ENCODE data around the gene INPP5A.

INPP5A gene

DNA sequence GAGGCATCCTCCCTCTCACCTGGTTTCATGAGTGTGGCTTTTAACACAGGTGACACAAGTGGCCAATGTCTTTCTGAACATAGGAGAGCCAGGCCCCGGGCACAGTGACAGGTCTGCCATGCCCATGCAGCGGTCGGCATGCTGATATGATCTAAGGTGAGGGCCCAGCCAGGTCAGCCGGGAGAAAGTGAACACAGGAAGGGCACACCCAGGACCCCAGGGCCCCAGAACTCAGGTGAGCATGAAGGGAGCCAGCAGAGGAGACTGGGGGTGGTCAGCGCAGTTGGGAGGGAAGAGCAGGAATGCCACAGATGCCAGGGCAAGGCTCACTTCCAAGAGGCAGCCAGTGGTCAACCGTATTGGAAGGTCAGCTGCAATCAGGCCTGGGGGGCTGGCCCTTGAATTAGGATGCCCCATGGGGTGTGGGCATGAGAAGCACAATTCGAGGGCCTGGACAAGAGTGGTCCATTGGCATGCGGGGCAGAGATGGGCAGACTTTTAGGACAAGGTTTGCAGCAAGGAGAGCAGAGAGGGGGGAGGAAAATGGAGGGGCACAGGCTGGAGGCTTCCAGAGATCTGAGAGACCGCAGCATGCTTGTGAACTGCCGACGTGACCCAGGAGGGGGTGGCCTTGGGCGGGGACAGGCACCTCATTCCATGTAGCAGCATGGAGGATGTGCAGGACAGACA lies 3.9 kb upstream of the INPP5A start:
- H3K27ac Mint-ChIP-seq, result no peak overlapping the region
- peaks cover 12 to 19% of the 10 kb centered on the region in 2 donors for H3K36me3 Mint-ChIP-seq
- peaks cover 6 to 8% of the 10 kb centered on the region in 2 donors for H3K9me3 Mint-ChIP-seq

DNA sequence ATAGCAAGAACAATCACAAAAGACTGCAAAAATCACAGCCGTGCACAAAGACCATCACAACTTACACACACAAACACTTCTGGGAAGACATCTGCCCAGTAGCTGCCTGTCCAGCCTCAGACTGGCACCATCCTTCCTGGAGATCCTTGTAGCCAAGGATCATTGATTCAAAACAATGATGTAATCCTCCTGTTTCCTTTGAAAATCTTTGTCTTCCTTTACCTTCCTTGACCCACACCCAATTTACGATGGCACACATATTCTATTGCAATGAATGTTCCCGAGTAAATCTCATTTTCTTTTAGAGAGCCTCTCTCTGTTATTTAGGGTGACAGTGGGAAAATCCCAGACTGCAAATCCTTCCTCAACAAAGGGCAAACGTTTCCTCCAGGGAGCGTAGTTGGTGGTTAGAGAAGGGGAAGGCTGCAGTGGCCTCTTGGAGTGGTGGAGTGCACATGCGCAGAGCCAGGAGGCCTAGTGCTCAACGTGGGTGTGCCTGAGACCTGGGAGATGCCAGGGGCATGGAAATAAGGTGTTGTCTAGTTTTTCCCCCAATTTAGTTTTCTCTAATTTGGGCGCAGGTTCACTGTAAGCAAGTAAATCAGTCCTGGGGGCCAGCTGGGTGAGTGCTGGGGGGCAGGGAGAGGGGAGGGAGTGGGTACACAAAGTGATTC lies 3.1 kb upstream of the INPP5A start:
- DNase-seq, result no peak
- no peak overlapping the region for H3K4me3 Mint-ChIP-seq
- H3K36me3 Mint-ChIP-seq, result peaks cover 12 to 19% of the 10 kb centered on the region in 2 donors
- H3K4me1 Mint-ChIP-seq, result peaks cover 25 to 39% of the 10 kb centered on the region in 2 donors
- peaks cover 6 to 8% of the 10 kb centered on the region in 2 donors for H3K9me3 Mint-ChIP-seq
- peaks cover 0 to 4% of the 10 kb centered on the region in 2 donors for H3K27me3 Mint-ChIP-seq
- ATAC-seq (replicated peaks), result no peak
- H3K27ac Mint-ChIP-seq, result peak overlapping the region; percentile 31

More for the DNA sequence above, 3.9 kb upstream of the INPP5A start:
- DNase-seq (no peak), ATAC-seq (replicated peaks) (no peak)
- H3K4me1 Mint-ChIP-seq, result peaks cover 20 to 30% of the 10 kb centered on the region in 2 donors
- no peak overlapping the region for H3K4me3 Mint-ChIP-seq
- peaks cover 0 to 4% of the 10 kb centered on the region in 2 donors for H3K27me3 Mint-ChIP-seq

DNA sequence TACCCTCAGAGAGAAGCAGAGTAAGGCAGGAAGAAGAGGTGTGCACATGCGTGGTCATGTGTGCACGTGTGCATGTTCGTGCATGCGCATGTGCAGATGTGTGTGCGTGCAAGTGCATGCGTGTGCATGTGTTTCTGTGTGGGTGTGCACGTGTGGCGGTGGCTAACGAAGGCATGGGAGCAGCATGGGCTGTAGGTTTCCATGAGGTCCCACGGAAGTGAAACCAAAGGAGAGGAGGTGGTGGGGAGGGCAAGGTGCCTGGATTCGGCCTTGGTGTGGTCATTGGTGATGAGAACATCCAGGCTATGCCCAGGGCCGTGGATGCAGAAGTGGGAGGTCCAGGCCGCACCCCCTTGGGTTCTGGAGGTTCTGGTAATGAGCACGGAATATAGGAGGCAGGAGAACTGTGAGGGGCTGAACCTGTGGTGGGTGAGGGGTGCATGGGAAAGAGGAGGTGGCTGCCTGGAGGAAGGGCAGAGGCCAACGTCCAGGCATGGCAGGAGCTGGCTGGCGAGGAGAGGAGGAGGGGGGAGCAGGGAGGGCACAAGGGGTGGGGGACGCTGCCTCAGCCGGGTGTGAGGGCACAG lies 2.4 kb upstream of the INPP5A start:
- ATAC-seq (replicated peaks) (no peak), DNase-seq (no peak)
- Mint-ChIP-seq H3K4me3 (peak overlapping the region; percentile 43 to 49), H3K27me3 (peaks cover 0 to 4% of the 10 kb centered on the region in 2 donors), H3K4me1 (peaks cover 31 to 45% of the 10 kb centered on the region in 2 donors), H3K27ac (peak overlapping the region; percentile 56), H3K36me3 (peaks cover 11 to 19% of the 10 kb centered on the region in 2 donors), H3K9me3 (peaks cover 6 to 7% of the 10 kb centered on the region in 2 donors)

GRCh38 chr10:132536241-132536876 lies 1.2 kb upstream of the INPP5A start:
- ATAC-seq (replicated peaks) (peak in 1 of 2 donors; percentile 3), DNase-seq (no peak)
- H3K4me3 Mint-ChIP-seq, result peak overlapping the region; percentile 67 to 78
- peaks cover 0 to 4% of the 10 kb centered on the region in 2 donors for H3K27me3 Mint-ChIP-seq
- peaks cover 12 to 24% of the 10 kb centered on the region in 2 donors for H3K36me3 Mint-ChIP-seq
- H3K27ac Mint-ChIP-seq, result no peak overlapping the region
- H3K4me1 Mint-ChIP-seq, result peaks cover 42 to 57% of the 10 kb centered on the region in 2 donors
- H3K9me3 Mint-ChIP-seq, result peaks cover 4% of the 10 kb centered on the region in 2 donors

DNA sequence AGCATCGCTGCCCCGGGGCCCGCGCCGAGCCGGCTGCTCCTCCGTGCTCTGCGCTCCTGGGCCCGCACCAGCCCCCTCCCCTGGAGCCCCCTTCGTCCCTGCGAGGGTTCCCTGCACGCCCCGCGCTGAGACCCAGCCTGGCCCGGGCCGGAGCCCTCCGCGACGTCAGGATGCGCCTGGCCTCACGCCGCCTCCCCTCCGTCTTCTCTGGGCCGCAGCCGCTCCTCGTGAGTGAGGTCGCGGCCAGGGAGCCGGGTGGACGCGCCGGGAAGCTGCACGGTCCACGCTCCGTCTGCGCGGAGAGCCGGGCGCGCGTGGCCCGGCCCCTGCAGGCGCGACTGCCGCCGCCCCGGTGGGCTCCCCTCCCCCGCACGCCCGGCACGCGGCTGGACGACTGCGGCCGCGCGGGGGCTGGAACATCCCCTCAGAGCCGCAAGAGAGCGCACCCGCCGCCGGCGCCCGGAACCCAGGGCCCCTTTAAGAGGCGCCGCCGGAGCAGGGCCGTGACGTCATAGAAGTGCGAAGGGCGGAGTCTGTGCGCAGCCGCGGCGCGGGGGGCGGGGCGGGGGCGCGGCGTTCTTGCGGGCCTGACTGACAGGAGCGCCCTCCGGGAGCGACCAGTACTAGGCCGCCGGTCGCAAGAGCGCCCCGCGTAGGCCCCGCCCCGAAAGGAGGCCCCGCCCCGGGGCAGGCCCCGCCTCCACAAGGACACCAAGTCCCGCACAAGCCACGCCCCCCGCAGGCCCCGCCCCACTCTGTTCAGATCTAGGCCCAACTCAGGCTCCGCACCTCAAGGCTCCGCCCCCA lies 507 bp upstream of the INPP5A start:
- H3K27me3 Mint-ChIP-seq, result no peaks in the 10 kb centered on the region
- peaks cover 48 to 64% of the 10 kb centered on the region in 2 donors for H3K4me1 Mint-ChIP-seq
- peak overlapping the region; percentile 67 to 78 for H3K4me3 Mint-ChIP-seq
- peaks cover 10 to 24% of the 10 kb centered on the region in 2 donors for H3K36me3 Mint-ChIP-seq
- peak overlapping the region; percentile 47 for H3K27ac Mint-ChIP-seq
- H3K9me3 Mint-ChIP-seq, result no peaks in the 10 kb centered on the region
- ATAC-seq (replicated peaks), result peak; percentile 86
- DNase-seq, result peak; percentile 100

GRCh38 chr10:132538031-132538789 lies 623 bp downstream of the INPP5A start:
- Mint-ChIP-seq H3K4me3 (peak overlapping the region; percentile 94 to 98), H3K9me3 (no peaks in the 10 kb centered on the region), H3K36me3 (peaks cover 14 to 26% of the 10 kb centered on the region in 2 donors), H3K4me1 (peaks cover 56 to 75% of the 10 kb centered on the region in 2 donors), H3K27ac (peak overlapping the region; percentile 97), H3K27me3 (no peaks in the 10 kb centered on the region)
- DNase-seq (no peak), ATAC-seq (replicated peaks) (peak in 1 of 2 donors; percentile 0)

GRCh38 chr10:132538790-132539421 lies 1.3 kb downstream of the INPP5A start:
- Mint-ChIP-seq H3K27ac (peak overlapping the region; percentile 97), H3K4me1 (peaks cover 53 to 76% of the 10 kb centered on the region in 2 donors), H3K27me3 (no peaks in the 10 kb centered on the region), H3K9me3 (no peaks in the 10 kb centered on the region), H3K4me3 (peak overlapping the region; percentile 94 to 98), H3K36me3 (peaks cover 11 to 32% of the 10 kb centered on the region in 2 donors)
- DNase-seq (no peak), ATAC-seq (replicated peaks) (no peak)

- no peaks in the 10 kb centered on the region for H3K27me3 Mint-ChIP-seq
- peak overlapping the region; percentile 94 to 98 for H3K4me3 Mint-ChIP-seq
- ATAC-seq (replicated peaks) (no peak), DNase-seq (no peak)
- H3K36me3 Mint-ChIP-seq, result peaks cover 10 to 32% of the 10 kb centered on the region in 2 donors
- no peaks in the 10 kb centered on the region for H3K9me3 Mint-ChIP-seq
- peak overlapping the region; percentile 97 for H3K27ac Mint-ChIP-seq
- H3K4me1 Mint-ChIP-seq, result peaks cover 57 to 70% of the 10 kb centered on the region in 2 donors
Observed at GRCh38 chr10:132539431-132539839, 1.8 kb downstream of the INPP5A start.

GRCh38 chr10:132539894-132540293 lies 2.3 kb downstream of the INPP5A start:
- DNase-seq, result no peak
- H3K4me3 Mint-ChIP-seq, result peak overlapping the region; percentile 52 to 98
- H3K4me1 Mint-ChIP-seq, result peaks cover 57 to 66% of the 10 kb centered on the region in 2 donors
- H3K9me3 Mint-ChIP-seq, result no peaks in the 10 kb centered on the region
- peaks cover 10 to 34% of the 10 kb centered on the region in 2 donors for H3K36me3 Mint-ChIP-seq
- no peak overlapping the region for H3K27ac Mint-ChIP-seq
- peak in 1 of 2 donors; percentile 7 for ATAC-seq (replicated peaks)
- H3K27me3 Mint-ChIP-seq, result no peaks in the 10 kb centered on the region

DNA sequence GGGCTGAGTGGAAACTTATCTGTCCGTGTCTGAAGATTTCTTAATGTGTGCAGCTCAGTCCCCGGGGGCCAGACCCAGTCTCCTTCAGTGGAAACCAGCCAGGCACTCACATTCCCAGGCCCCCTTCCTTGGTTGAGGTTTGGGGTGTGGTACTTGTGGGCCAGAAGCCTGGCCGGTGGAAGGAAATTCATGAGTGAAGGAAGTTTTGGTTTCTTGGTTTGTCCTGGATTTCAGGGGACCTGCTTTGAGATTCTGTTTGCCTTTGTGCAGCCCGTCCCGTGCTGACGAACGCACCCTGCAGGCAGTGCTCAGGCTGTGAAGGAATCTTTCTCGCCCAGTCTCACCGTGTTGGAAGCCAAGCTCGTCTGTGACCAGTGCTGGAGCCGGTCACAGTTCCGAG lies 2.9 kb downstream of the INPP5A start:
- H3K27ac Mint-ChIP-seq, result peak overlapping the region; percentile 47
- DNase-seq, result no peak
- peaks cover 10 to 30% of the 10 kb centered on the region in 2 donors for H3K36me3 Mint-ChIP-seq
- H3K27me3 Mint-ChIP-seq, result no peaks in the 10 kb centered on the region
- H3K9me3 Mint-ChIP-seq, result no peaks in the 10 kb centered on the region
- ATAC-seq (replicated peaks), result no peak
- peak overlapping the region; percentile 52 to 98 for H3K4me3 Mint-ChIP-seq
- peaks cover 53 to 60% of the 10 kb centered on the region in 2 donors for H3K4me1 Mint-ChIP-seq

GRCh38 chr10:132541129-132541528 lies 3.5 kb downstream of the INPP5A start:
- no peak overlapping the region for H3K27ac Mint-ChIP-seq
- H3K4me1 Mint-ChIP-seq, result peaks cover 56 to 60% of the 10 kb centered on the region in 2 donors

DNA sequence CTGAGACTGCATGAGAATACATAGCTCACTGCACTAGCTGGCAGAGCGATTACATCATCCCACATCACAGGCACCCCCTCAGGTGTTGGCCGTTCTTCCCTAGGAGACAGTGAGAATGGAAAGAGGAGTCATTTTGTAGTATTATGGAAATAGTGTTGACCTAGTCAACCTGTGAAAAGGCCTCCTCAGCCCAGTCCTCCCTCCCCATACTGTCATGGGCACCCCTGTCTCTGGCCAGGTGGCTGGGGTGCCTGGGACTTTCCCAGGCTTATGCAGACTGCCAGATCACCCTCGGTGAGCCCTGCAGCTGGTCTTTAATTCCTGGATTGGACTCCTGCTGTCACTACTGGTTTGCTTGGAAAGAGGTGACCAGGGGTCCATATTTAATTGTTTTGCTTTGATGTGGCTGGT lies 4.0 kb downstream of the INPP5A start:
- Mint-ChIP-seq H3K4me3 (peak overlapping the region; percentile 52 to 98), H3K27ac (peak overlapping the region; percentile 20), H3K27me3 (no peaks in the 10 kb centered on the region), H3K36me3 (peaks cover 12 to 33% of the 10 kb centered on the region in 2 donors), H3K9me3 (no peaks in the 10 kb centered on the region), H3K4me1 (peaks cover 56 to 61% of the 10 kb centered on the region in 2 donors)
- DNase-seq (no peak), ATAC-seq (replicated peaks) (no peak)

More at GRCh38 chr10:132541129-132541528, 3.5 kb downstream of the INPP5A start:
- no peaks in the 10 kb centered on the region for H3K9me3 Mint-ChIP-seq
- ATAC-seq (replicated peaks) (no peak), DNase-seq (no peak)
- no peaks in the 10 kb centered on the region for H3K27me3 Mint-ChIP-seq
- peak overlapping the region; percentile 52 to 98 for H3K4me3 Mint-ChIP-seq
- peaks cover 12 to 30% of the 10 kb centered on the region in 2 donors for H3K36me3 Mint-ChIP-seq
